H9 (cell line): Measurements from ENCODE around the gene TCP11L1. TPM values are rescaled to one million over a fixed set of nuclear protein-coding genes. Genes with fewer than 3 reads are reported as not detected.

Experiments used
- DNase-seq: peaks from one replicate; pipeline ENCODE4 v3.0.0-alpha.2; 2017
- H2AFZ ChIP-seq: one replicate; pipeline ENCODE4 v1.6.1; 2013; ENCODE audit warnings: mild to moderate bottlenecking, low read length, control low read depth, moderate library complexity
- H2AK5ac ChIP-seq: 2 replicates; pipeline ENCODE4 v1.6.1; 2013; ENCODE audit warnings: low read length, control low read depth, mixed read lengths; ENCODE audit not compliant: insufficient read length
- H2BK120ac ChIP-seq: one replicate; pipeline ENCODE4 v1.6.1; 2013; ENCODE audit warnings: low read depth, mild to moderate bottlenecking, low read length, control low read depth, inconsistent platforms; ENCODE audit not compliant: poor library complexity, severe bottlenecking
- H2BK12ac ChIP-seq: 2 replicates; pipeline ENCODE4 v1.6.1; 2013; ENCODE audit warnings: low read length, control low read depth, mixed read lengths, low read depth; ENCODE audit not compliant: insufficient read length
- H2BK15ac ChIP-seq: 2 replicates; pipeline ENCODE4 v1.6.1; 2013; ENCODE audit warnings: low read depth, low read length, control low read depth
- H2BK20ac ChIP-seq: one replicate; pipeline ENCODE4 v1.6.1; 2013; ENCODE audit warnings: low read depth, mild to moderate bottlenecking, low read length, control low read depth, inconsistent platforms; ENCODE audit not compliant: poor library complexity, severe bottlenecking
- H2BK5ac ChIP-seq: 2 replicates; pipeline ENCODE4 v1.6.1; 2013; ENCODE audit warnings: low read length, control low read depth, mixed read lengths; ENCODE audit not compliant: insufficient read length
- H3K14ac ChIP-seq: 2 replicates; pipeline ENCODE4 v1.6.1; 2013; ENCODE audit warnings: low read length, control low read depth; ENCODE audit not compliant: insufficient read depth
- H3K18ac ChIP-seq: 2 replicates; pipeline ENCODE4 v1.6.1; 2013; ENCODE audit warnings: low read depth, mild to moderate bottlenecking, mixed read lengths, low read length, control low read depth; ENCODE audit not compliant: insufficient read length
- H3K23ac ChIP-seq: 2 replicates; pipeline ENCODE4 v1.6.1; 2013; ENCODE audit warnings: low read length, control low read depth, mixed read lengths, low read depth; ENCODE audit not compliant: insufficient read length
- H3K23me2 ChIP-seq: 2 replicates; pipeline ENCODE4 v1.6.1; 2013; ENCODE audit warnings: low read depth, mild to moderate bottlenecking, mixed read lengths, low read length, control low read depth; ENCODE audit not compliant: insufficient read length, poor library complexity, severe bottlenecking
- H3K27ac ChIP-seq: 2 replicates; pipeline ENCODE4 v1.5.1; 2013; ENCODE audit warnings: low read length, control low read depth, mixed read lengths, low read depth; ENCODE audit not compliant: insufficient read length
- H3K27me3 ChIP-seq: 2 replicates; pipeline ENCODE4 v1.6.1; 2013; ENCODE audit warnings: low read length, control low read depth, inconsistent platforms; ENCODE audit not compliant: insufficient read depth
- H3K4ac ChIP-seq: 2 replicates; pipeline ENCODE4 v1.6.1; 2013; ENCODE audit warnings: low read depth, mild to moderate bottlenecking, control low read depth, inconsistent platforms, low read length, moderate library complexity
- H3K4me1 ChIP-seq: 2 replicates; pipeline ENCODE4 v1.6.1; 2013; ENCODE audit warnings: low read length, control low read depth, inconsistent platforms; ENCODE audit not compliant: insufficient read depth
- H3K4me2 ChIP-seq: 2 replicates; pipeline ENCODE4 v1.6.1; 2013; ENCODE audit warnings: low read length, control low read depth, mixed read lengths; ENCODE audit not compliant: insufficient read length, insufficient read depth
- H3K56ac ChIP-seq: 2 replicates; pipeline ENCODE4 v1.6.1; 2013; ENCODE audit warnings: low read depth, mild to moderate bottlenecking, mixed read lengths, low read length, control low read depth; ENCODE audit not compliant: insufficient read length
- H3K79me1 ChIP-seq: 2 replicates; pipeline ENCODE4 v1.6.1; 2013; ENCODE audit warnings: low read depth, mild to moderate bottlenecking, moderate library complexity, low read length, control low read depth, inconsistent platforms; ENCODE audit not compliant: insufficient read depth, poor library complexity, severe bottlenecking
- H3K79me2 ChIP-seq: 2 replicates; pipeline ENCODE4 v1.6.1; 2013; ENCODE audit warnings: low read length, control low read depth, inconsistent platforms; ENCODE audit not compliant: insufficient read depth
- H3K9ac ChIP-seq: 2 replicates; pipeline ENCODE4 v1.6.1; 2013; ENCODE audit warnings: low read length, control low read depth, mixed read lengths; ENCODE audit not compliant: insufficient read length; ENCODE audit errors: extremely low read depth
- H3K9me3 ChIP-seq: one replicate; pipeline ENCODE4 v1.6.1; 2013; ENCODE audit warnings: low read depth, low read length, inconsistent platforms; ENCODE audit not compliant: control insufficient read depth
- H3T11ph ChIP-seq: one replicate; pipeline ENCODE4 v1.6.1; 2013; ENCODE audit warnings: mild to moderate bottlenecking, low read length, control low read depth, inconsistent platforms
- H4K20me1 ChIP-seq: one replicate; pipeline ENCODE4 v1.6.1; 2013; ENCODE audit not compliant: control insufficient read depth, insufficient read length, insufficient read depth
- H4K5ac ChIP-seq: 2 replicates; pipeline ENCODE4 v1.6.1; 2013; ENCODE audit warnings: low read depth, mild to moderate bottlenecking, mixed read lengths, low read length, control low read depth; ENCODE audit not compliant: insufficient read length
- H4K8ac ChIP-seq: replicated peaks from 2 replicates; pipeline ENCODE4 v1.6.1; 2013; ENCODE audit warnings: low read length, control low read depth, mixed read lengths, low read depth; ENCODE audit not compliant: insufficient read length
- H4K91ac ChIP-seq: 2 replicates; pipeline ENCODE4 v1.6.1; 2013; ENCODE audit warnings: low read depth, mild to moderate bottlenecking, moderate library complexity, mixed read lengths, low read length, control low read depth; ENCODE audit not compliant: insufficient read length
- H3K27ac Mint-ChIP-seq, 3 experiments: 2 replicates in 2 of 3; 3 replicates in 1 of 3; pipeline ENCODE4 v1.8.0; 2020 to 2021; ENCODE audit warnings: mixed read lengths in 3 of 3, mild to moderate bottlenecking in 1 of 3, moderate library complexity in 1 of 3
- H3K27me3 Mint-ChIP-seq: 2 replicates; pipeline ENCODE4 v1.8.0; 2021; ENCODE audit warnings: low read depth, mild to moderate bottlenecking, moderate library complexity, mixed read lengths
- H3K36me3 Mint-ChIP-seq, 3 experiments: 2 replicates in 2 of 3; 3 replicates in 1 of 3; pipeline ENCODE4 v1.8.0; 2020 to 2021; ENCODE audit warnings: low read depth in 3 of 3, mixed read lengths in 3 of 3; ENCODE audit not compliant: insufficient read depth in 1 of 3
- H3K4me1 Mint-ChIP-seq, 2 experiments: 2 replicates each; pipeline ENCODE4 v1.8.0; 2020; ENCODE audit warnings: mixed read lengths in 2 of 2
- H3K4me3 Mint-ChIP-seq, 2 experiments: 2 replicates in 1 of 2; 3 replicates in 1 of 2; pipeline ENCODE4 v1.8.0; 2020 to 2021; ENCODE audit warnings: mild to moderate bottlenecking in 2 of 2, mixed read lengths in 2 of 2, moderate library complexity in 1 of 2
- H3K9me3 Mint-ChIP-seq, 2 experiments: 2 replicates in 1 of 2; 3 replicates in 1 of 2; pipeline ENCODE4 v1.8.0; 2020; ENCODE audit warnings: mild to moderate bottlenecking in 2 of 2, mixed read lengths in 2 of 2, moderate library complexity in 1 of 2
- CTCF ChIP-seq: fragments of 200-600 bp; sonication (generic); conservative IDR thresholded peaks from 3 replicates; pipeline ENCODE4 v1.8.0; 2021; ENCODE audit warnings: antibody characterized with exemption, mild to moderate bottlenecking
- total RNA-seq: library from RNA; stranded (reverse); gene quantifications from 2 replicates; pipeline ENCODE4 v1.2.1, GENCODE V29; 2021

The TCP11L1 gene
- total RNA-seq, 1 experiment from 2014 or later = 20.3 TPM

- H2BK12ac ChIP-seq = no peak overlapping the region
- no peak overlapping the region for H2BK15ac ChIP-seq
- no peaks in the 10 kb centered on the region for H3K4me1 ChIP-seq
- H3K4ac ChIP-seq = no peak overlapping the region
- no peak overlapping the region for H3K4me2 ChIP-seq
- Mint-ChIP-seq H3K27ac (no peak overlapping the region), H3K36me3 (no peaks in the 10 kb centered on the region; a peak in 1 of 7 replicates), H3K4me1 (peaks cover 0 to 5% of the 10 kb centered on the region in 2 experiments; a peak in 2 of 4 replicates), H3K4me3 (no peak overlapping the region), H3K27me3 (peaks cover 2% of the 10 kb centered on the region; the same call in 1 of the 2 replicates), H3K9me3 (no peaks in the 10 kb centered on the region)
- H3K9ac ChIP-seq = no peak overlapping the region
- H3K9me3 ChIP-seq = no peaks in the 10 kb centered on the region
- no peaks in the 10 kb centered on the region for H3K79me1 ChIP-seq
- H2AFZ ChIP-seq = no peak overlapping the region
- H3K23ac ChIP-seq = no peak overlapping the region
- H3K56ac ChIP-seq = no peak overlapping the region
- no peak for TF ChIP-seq CTCF
- H3T11ph ChIP-seq = no peak overlapping the region
- no peaks in the 10 kb centered on the region for H3K79me2 ChIP-seq
- H3K18ac ChIP-seq = no peak overlapping the region
- no peaks in the 10 kb centered on the region for H3K27me3 ChIP-seq
- no peak overlapping the region for H4K91ac ChIP-seq
- no peak overlapping the region for H2BK120ac ChIP-seq
- H4K5ac ChIP-seq = no peak overlapping the region
- no peak overlapping the region for H3K14ac ChIP-seq
- H4K8ac ChIP-seq = no peak overlapping the region
- no peak overlapping the region for H2BK5ac ChIP-seq
- H3K23me2 ChIP-seq = no peaks in the 10 kb centered on the region
- no peak overlapping the region for H3K27ac ChIP-seq
- no peak for DNase-seq
- H4K20me1 ChIP-seq = no peaks in the 10 kb centered on the region
- no peak overlapping the region for H2AK5ac ChIP-seq
- H2BK20ac ChIP-seq = no peak overlapping the region
Measured at GRCh38 chr11:33000181-33000580, 39.2 kb upstream of the TCP11L1 start.
